Left cardiac atrium (tissue), 4 donors: ENCODE results near the gene MTERF4. TPM values are rescaled to one million over a fixed set of nuclear protein-coding genes. Genes with fewer than 3 reads are reported as not detected.

Experiments used
- ATAC-seq, 2 donors: fragments of 200-7000 bp; cut with Tn5 transposase; one replicate each; pipeline ENCODE4 v1.9.1; 2020; ENCODE audit warnings: mild to moderate bottlenecking in 2 of 2, moderate library complexity in 2 of 2
- DNase-seq: peaks from one replicate; pipeline ENCODE4 v3.0.0-alpha.2; 2020
- intact Hi-C, 2 donors: fragments of 100-400 bp; cut with DNase I; formaldehyde crosslinking; loops; one replicate each; pipeline versions ENCODE4 v1.14.1 to v1.15.1; 2022 to 2023
- total RNA-seq, 2 donors: library from RNA; stranded (reverse); fragmentation: NEBNext Ultra II Directional; extraction: Animal tissue kit (Norgen Biotek cat#: 25700); gene quantifications; one replicate each; pipeline ENCODE4 v1.2.1, GENCODE V29; 2021
- donor health status: DM: no; HTN: yes; CAD: no.
- donor health status: DM: no; HTN: yes; CAD: no; lungs with severe emphysema.
- donor health status: DM: yes; HTN: yes; CAD: no.
- donor health status: Dilated cardiomyopathy.

MTERF4 gene
- total RNA-seq, 2 donors from 2014 or later: 19.1 to 21.7 TPM

- no peak for DNase-seq
- no peak for ATAC-seq
- intact Hi-C loops: no loop called here
Measured at GRCh38 chr2:241047253-241048010, 54.7 kb downstream of the MTERF4 start.

Other genes starting within 250 kb of the MTERF4 start
- under 1 TPM; 0.24 to 0.29 TPM for gene AGXT, start 233.5 kb downstream of the MTERF4 start, total RNA-seq
- gene MAB21L4, start 206.1 kb downstream of the MTERF4 start, total RNA-seq: not detected
- gene CROCC2, start 196.0 kb downstream of the MTERF4 start, total RNA-seq: not detected
- gene SNED1, start 103.7 kb downstream of the MTERF4 start, total RNA-seq: 10 to 100 TPM; 12.2 to 31.9 TPM
- gene PASK, start 47.2 kb upstream of the MTERF4 start, total RNA-seq: 1 to 10 TPM; 1.7 to 4.6 TPM
- gene PPP1R7, start 48.2 kb upstream of the MTERF4 start, total RNA-seq: 10 to 100 TPM; 61.9 to 68.4 TPM
- 1 to 10 TPM; 1.2 to 1.8 TPM for gene ANO7, start 86.4 kb upstream of the MTERF4 start, total RNA-seq
- gene HDLBP, start 213.4 kb upstream of the MTERF4 start, total RNA-seq: 100 to 1,000 TPM; 357 to 358 TPM
- 100 to 1,000 TPM; 194 to 328 TPM for gene SEPTIN2, start 213.6 kb upstream of the MTERF4 start, total RNA-seq